HG02973 (cell line): ENCODE data around the gene TICRR.

Experiments
- ATAC-seq: cut with Tn5 transposase; IDR thresholded peaks from one replicate; pipeline ENCODE4 v1.9.1; 2021; ENCODE audit warnings: moderate library complexity; ENCODE audit not compliant: unreplicated experiment

Gene TICRR

DNA sequence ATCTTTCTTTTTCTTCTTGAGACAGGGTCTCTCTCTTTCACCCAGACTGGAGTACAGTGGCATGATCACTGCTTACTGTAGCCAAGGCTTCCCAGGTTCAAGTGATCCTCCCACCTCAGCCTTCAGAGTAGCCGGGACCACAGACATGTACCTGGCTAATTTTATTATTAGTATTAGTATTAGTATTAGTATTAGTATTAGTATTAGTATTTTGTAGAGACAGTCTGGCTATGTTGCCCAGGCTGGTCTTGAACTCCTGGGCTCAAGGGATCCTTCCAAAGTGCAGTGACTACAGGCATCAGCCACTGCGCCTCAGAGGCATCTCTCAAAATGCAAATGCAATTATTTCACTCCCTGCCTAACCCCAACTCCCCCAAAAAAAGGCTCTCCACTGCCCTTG is 78.3 kb downstream of the TICRR start:
- ATAC-seq = no peak

DNA sequence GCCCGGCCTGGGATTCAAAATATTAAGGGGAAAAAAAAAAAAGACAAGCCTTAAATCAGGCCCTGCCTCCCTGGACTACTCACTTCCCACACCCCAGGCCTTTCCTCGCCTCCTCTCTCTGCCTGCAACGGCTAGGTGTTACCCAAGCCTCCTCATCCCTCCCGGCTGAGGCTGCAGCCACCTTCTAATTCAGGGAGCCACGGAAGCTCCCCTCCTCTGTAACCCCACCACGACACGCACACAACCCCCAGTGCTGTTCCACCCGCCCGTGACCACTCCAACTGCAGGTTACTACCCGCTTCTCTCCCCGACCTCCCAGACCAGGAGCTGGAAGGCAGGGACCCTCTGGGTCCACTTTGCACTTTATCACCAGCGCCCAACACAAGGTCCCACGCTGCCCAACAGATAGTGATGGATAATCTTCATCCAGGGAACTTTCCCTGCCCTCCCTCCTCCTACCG is 79.1 kb downstream of the TICRR start:
- ATAC-seq = no peak

DNA sequence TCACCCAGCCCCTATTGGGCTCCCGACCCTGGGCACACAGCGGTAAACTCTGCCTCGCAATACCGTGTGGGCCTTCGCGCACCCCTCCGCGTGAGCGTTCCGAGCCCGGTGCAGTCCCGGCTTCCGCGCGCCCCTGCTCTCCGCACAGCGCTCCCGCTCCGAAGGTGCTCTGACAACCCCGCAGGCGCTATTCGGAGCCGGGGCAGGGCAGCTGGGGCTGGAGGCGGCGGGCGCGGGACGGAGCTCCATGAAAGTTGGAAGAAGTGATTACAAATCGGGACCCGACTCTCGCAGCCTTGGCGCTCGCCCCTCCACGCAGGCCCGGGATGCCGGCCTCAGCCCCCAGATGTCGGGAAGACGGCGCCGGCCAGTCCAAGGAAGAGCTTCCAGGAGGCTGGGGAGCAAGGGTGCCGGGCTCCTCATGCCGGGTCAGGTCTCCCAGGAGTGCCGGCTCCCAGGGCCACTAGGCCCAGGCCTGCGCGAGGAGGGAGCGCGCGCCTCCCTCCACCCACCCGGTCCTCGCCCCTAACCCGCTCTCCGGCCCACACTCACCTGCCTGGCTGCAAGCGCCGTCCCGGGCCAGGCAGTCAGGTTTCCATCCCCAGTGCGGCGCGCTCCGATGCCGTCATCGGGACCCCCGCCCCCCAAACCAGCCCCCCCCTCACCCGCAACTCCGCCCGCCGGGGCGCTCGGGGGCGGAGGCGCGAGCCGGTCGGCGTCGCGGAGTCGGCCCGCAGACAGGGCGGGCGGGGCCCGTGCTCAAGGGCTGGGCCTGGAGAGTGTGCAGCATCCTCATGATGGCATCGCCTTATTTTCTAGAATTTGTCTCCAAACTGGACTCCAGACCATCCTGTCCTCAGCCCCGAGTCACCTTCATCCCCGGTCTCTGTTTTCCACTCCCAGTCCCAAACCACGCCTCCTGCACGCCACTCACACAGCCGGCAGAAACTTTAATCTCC is 79.9 kb downstream of the TICRR start, which contains the start of gene KIF7:
Gene KIF7, minus strand, starts transcription at position 621 of the 959 bp plus-strand sequence. CDS start 2,537 bp downstream, outside the sequence.
- no peak for ATAC-seq

DNA sequence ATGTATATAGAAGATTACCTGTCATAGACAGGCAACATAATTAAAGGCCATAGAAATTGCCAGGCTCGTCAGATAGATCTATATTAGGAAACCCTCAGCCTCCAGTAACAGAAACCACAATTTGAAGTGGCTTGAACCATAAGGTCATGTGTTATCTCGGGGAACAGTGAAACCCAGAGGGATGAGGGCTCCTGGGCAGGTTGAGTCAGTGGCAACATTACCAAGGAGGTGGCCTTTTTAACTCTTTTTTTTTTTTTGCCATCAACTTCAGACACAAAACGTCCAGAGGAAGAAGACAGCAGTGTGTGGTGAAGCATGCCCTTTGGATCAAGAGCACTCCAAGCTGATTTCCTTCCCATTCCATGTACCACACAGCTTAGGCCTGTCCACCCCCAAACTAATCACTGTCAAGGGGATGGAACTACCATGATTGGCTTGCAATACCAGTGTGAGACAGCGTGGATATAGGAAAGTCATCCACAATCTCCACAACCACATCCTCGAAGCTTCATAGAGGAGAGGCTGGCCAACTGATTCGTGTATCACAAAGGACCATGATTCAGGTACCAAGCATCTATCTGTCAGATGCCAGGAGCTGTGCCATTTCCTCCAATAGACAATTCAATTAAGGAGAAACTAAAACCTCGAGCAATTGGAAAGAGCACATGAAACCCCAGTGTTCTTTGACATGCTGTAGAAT is 81.0 kb downstream of the TICRR start:
- no peak for ATAC-seq

DNA sequence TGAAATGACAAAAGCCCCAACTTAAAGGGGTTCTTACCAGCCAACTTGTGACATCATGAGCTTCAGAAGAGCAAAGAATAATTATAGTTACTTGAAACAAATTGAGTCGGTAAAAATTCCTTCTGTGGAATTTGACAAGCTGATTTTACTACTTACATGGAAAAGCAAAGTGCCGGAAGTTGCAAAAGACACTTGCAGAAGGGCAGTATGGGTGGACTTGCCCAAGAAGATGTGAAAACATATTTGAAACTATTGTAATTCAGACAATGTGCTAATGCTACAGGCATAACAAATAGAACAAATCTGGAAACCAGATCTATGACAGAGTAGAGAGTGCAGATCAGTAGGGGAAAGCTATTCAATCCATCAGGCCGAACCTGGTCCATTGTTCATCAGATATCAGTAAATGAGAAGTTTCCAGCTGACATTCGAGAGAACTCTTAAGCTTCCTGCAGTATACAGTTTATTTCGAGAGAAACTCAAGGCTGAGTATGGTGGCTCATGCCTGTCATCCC is 82.5 kb downstream of the TICRR start:
- ATAC-seq = no peak

DNA sequence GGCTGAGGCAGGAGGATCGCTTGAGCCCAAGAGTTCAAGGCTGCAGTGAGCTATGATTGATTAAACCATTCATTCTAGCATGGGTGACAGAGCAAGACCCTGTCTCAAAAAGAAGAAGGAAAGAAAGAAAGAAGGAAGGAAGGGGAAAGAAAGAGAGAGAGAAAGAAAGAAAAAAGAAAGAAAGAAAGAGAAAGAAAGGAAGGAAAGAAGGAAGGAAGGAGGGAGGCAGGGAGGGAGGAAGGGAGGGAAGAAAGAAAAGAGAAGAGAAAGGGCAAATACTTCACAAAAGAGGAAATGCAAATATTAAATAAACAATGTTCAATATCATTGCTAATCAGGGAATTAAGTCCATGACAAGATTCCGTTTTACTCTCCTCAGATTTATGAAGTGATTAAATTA is 84.0 kb downstream of the TICRR start:
- ATAC-seq = no peak

DNA sequence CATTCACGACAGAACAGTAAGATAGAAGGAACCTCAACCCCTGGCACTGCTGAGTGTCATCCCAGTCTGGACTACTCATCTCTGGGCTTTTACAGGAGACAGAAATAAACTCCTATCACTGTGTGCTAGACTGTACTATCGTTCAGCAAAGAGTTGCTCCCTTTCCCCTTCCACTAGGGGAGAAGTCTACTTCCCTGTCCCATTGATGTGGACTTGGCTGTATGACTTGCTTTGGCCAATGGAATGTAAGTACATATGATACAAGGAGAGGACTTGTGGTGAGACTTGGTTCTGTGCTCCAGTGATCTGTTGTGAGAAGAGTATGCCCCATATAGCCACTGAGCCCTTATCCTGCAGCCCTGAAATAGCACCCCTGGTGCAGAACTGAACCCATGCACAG is 85.3 kb downstream of the TICRR start:
- ATAC-seq = no peak

DNA sequence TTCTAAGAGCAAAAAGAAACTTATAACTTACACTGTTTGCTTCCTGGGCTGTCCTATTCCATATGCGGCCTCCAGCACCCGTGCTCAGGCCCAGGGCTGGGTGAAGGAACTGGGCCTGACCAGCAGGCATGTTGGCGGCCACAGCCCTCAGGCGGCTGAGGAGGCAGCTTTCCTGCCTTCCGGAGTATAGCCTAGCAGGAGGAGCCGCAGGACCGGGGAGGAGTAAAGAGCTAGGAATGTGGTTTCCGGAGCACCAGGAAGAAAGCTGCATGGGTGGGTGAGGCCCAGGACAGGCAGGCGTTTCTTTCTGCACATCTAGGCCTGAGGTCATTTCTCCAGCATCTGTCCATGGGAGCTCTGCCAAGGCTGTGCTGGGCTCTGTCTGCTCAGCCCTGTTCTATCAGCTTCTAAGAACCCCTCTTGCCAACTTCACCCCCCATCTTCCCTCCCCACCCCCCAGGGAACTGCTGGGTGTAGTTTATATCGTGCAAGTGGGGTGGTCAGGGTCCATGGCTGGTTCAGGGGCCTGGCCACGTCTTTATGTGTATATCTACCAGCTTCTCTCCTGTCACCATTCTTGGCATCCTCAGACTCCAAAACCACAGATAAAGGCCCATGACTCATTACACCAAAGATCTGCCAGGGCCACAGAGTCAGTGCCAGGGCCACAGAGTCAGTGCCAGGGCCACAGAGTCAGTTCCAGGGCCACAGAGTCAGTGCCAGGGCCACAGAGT is 87.8 kb downstream of the TICRR start:
- no peak for ATAC-seq

DNA sequence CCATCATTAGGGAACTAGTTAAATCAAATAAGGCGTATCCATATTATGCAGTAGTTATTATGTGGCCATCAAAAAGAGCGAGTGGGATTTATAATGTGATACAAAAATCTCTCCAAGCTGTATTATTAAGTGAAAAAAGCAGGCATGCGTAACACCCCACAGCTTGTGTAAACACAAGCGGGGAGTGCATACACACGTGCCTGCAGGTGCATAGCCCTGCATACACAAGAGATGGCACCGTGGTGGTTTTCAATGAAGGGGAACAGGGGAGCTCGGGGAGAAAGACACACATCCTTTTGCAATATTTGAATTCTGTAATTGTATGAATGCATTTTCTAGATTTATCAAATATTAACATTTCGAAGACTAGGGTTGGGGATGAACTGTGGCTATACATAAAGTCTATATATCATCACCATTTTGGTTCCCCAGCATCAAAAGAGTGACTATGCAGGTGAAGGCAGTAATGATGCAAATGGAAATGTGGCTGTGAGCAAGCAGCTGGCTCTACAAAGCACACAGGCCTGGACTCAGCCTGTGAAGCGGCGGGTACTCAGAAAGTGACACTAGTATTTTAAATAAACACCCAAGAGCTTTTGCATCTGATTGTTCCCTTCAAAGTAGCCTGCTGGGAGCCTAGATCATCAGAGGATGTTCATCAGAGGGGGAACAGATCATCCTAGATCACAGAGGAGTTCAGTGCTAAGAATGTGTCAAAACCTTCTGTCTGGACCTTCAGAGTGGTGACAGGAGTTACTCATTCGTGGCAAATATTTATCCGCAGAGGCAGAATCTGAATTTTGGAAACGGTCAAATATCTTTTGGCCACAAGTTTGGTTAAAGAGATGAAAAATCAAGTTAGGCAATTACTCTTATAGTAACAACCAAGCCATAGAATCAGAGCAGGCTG is 89.4 kb downstream of the TICRR start:
- no peak for ATAC-seq

DNA sequence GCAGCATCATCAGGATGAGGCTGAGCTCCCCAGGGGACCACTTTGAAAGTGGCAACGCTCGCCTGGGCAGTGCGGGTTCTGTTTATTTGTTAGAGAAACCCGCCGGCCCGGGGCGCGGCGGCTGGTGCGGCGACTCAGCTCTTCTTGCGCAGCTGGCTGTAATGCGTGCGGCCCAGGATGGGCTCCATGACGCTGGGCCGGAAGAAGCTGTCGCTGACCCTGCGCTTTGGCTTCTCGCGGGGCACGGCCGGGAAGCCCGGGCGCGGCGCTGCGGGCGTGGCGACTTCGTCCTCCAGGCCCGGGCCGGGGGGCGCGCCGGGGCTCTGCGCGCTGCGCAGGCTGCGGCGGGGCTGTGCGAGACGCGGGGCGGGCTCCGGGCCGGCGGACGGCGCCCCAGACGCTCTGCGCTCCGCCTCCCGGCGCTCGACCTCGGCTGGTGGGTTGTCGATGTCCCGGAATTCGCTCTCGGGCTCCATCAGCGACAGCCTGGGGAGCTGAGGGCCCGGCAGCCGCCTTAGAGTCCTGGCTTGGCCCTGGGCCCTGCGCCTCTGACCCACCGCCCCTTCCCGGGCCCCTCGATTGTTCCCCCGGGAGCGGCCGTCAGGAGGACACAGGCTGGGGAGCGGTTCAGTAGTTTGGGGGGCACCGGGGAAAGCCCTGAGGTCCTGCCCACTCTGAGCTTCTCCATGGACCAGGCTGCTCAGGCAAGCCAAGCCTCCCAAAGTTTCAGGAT is 90.3 kb downstream of the TICRR start:
- ATAC-seq = no peak

DNA sequence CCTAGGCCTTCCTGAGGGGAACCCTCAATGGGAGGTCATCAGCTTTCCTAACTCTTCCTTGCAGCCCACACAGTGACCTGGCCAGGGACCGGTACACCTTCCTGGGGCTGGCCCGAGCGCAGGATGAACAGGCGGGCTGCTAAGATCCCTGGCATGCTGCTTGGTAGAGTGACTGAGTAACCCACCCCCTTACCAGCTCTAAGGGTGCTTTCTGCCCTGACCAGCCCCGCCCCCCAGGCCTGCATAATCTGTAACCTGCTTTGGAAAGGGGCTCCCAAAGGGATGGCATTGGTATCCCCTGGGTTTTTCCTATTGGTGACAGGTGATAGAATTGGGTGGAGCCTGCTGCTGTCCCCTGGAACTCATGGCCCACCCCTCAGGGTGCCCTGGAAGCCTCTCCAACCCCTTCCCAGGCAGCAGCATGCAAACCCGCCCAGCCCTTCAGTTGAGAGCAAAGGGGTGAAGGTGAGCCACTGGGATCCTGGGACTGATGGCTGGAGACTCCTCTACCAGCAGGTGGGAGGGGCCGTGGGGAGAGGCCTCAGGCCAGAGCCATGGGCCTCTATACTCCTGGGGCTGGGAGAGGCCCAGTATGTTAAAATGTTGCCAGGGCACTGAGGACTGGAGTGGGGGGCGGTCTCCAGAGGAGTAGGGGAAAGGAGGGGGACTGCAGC is 91.1 kb downstream of the TICRR start:
- ATAC-seq = no peak

DNA sequence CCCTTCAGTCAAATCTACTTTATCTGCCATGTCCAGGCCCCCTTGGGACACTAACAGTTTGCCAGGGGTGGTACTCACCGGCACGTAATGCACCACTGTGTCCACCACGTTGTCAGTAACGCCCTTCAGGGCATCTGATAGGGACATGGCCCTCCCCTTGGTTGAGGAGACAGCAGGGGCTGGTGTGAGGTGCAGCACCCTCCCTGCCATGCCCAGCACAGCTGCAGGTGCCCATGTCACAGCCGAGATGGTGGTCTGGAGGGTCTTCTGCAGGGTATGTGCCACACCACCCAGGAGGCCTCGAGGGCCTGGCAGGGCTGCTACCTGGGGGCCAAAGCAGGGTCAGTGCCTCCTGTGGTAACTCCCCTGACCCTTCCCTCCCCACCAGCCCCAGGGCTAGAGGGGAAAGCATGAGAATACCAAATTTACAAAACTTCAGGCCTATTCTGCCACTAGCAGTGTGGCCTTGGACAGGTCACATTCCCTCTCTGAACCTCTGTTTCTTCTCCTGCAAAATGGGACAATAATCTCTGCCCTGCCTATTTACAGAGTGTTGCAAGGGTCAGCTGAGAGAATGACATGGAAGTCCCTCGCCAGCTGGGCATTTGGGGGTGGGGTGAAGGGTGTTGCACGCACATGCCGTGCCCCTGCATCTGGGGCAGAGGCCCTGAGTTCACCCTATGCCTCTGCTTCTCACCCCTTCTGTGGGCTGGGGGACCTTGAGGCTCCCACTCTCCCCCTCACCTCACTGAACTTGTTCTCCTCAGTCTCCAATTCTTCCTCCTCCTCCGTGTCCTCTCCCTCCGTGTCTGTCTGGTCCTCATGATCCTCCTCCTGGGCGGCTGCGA is 91.8 kb downstream of the TICRR start:
- no peak for ATAC-seq

DNA sequence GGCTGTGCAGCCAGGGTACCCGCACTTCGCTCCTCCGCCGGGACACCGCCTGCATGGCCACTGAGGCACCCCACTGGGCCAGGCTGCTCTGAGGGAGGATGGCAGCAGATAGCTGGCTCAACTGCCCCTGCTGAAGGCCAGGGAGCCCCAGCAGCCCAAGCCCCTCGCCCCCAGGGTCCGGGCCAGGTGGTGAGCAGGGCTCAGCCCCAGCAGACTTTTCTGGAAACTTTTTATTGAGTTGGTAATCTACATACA is 92.4 kb downstream of the TICRR start:
- ATAC-seq = no peak

DNA sequence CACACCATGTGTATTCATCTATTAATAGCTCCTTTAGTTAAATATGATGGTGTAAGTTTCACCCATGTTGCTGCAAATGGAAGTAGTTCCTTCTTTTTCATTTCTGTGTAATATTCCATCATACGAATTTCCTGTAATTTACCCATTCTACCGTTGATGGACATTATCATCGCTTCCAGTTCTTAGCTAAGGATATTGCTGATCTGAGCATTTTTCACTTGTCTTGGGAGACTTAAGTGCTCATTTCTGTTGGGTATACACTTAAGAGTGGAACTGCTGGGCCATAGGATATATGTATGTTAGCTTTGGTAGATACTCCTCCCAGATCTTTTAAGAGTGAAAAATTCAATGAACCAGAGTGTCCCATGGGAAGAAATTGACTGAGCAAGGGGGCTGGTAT is 92.9 kb downstream of the TICRR start:
- ATAC-seq = no peak

DNA sequence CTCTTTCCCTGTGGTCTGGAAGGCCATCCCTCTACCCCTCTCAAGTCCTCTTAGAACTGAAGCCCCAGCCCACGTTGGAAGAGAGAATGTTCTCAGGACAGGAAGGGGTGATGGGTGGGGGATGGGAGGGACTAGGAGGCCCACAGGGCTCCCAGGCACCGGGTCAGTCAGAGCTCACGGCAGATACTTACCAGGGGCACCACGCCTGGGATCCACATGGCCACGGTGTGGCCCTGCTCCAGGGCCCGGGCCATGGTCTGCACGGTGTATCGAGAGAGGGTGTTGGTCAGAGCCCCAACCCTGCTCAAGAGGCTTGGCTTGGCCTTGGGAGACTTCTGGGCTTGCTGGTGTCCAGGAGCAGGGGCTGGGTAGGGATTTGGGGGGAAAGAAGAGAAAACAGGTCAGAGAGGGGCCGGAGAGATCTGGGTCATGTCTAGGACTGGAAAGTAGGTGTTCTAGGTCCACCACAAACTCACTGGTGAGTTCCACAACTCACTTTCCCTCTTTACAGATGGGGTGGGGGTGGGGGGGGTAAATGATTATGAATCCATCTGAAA is 94.1 kb downstream of the TICRR start:
- no peak for ATAC-seq

DNA sequence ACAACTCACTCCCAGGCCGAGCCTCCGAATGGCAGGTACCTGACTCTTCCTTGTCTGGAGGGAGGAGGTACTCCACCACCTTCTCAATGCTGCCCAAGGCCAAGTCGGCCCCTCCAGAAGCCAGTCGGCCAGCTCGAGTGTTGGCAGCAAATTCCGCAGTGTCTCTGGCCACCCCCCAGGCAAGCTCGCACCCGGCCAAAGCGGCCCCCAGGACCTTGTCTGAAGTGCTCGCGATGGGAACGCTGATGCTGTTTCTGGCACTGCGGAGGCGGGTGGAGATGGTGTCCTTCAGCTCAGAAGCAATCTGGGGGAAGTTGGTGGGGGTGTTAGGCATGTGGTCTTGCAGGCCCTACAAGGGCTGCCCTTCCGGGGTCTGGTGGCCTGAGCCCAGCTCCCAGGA is 94.7 kb downstream of the TICRR start:
- ATAC-seq = no peak

DNA sequence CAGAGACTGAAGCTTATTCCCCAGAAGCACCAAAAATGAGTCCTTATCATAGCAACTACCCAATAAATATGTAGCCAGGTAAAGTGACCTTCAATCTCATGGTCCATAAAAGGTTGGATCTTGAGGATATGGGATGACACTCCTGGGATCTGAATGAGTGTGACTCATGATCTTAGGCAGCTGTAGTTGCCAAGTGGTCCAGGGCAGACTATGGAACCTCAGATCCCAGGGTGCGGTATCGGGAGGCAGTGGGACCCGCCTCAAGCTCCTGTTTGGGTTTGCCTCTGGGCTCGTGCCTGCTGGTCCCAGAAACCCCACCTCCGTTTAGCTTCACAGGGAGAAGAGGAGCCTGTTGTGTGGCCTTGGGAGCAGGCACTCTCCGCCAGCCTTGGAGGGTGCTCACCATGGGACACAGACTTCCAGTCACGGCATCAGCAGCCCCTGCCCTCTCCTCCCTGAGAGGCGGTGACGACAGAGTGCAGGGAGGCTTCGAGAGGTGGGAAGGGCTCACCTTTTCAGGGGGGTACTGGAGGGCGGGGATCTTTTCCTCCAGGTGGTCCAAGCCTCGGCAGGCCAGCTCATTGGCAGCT is 95.8 kb downstream of the TICRR start:
- ATAC-seq = no peak

DNA sequence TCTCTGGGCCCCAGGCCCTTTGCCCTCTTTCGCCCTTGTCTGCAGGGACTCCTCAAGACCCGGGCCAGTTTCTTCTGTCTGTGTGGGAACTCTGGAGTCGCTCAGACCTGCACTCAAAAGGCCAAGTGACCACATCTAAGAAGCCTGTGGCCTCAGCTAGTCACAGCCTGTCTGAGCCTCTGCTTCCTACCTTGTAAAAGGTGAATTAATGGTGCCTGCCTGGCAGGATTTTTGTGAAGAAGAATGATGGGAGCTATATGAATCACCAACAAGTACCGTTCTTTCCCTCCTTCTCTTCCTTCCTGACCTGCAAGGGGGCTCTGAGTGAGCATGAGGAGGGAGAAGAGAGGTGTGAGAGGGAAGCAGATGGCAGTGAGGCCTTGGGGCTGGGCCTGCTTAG is 96.4 kb downstream of the TICRR start:
- no peak for ATAC-seq
